GM23338 (cell line): ENCODE measurements around the gene EIF2B5. TPM values are rescaled to one million over a fixed set of nuclear protein-coding genes. Genes with fewer than 3 reads are reported as not detected.

Experiments
- ATAC-seq: fragments of 200-7000 bp; cut with Tn5 transposase; 3 replicates; pipeline ENCODE4 v1.9.1; 2020
- DNase-seq: peaks from one replicate; pipeline ENCODE4 v3.0.0-alpha.2; 2015; ENCODE audit warnings: low spot score
- H2AFZ ChIP-seq: fragments of 200-600 bp; sonication (generic); 2 replicates; pipeline ENCODE4 v1.8.0; 2016; ENCODE audit warnings: antibody characterized with exemption, mild to moderate bottlenecking, moderate library complexity
- H3F3A ChIP-seq: fragments of 200-600 bp; sonication (generic); replicated peaks from 2 replicates; pipeline ENCODE4 v1.8.0; 2017; ENCODE audit warnings: antibody characterized with exemption, mixed run types, low read depth
- H3K27ac ChIP-seq: fragments of 200-600 bp; sonication (generic); 2 replicates; pipeline ENCODE4 v1.6.1; 2016; ENCODE audit warnings: low read depth
- H3K27me3 ChIP-seq: fragments of 200-600 bp; sonication (generic); 2 replicates; pipeline ENCODE4 v1.8.0; 2016; ENCODE audit warnings: mild to moderate bottlenecking, mixed run types, moderate library complexity; ENCODE audit not compliant: insufficient read depth
- H3K36me3 ChIP-seq: fragments of 200-600 bp; sonication (generic); 2 replicates; pipeline ENCODE4 v1.8.0; 2016; ENCODE audit warnings: mild to moderate bottlenecking; ENCODE audit not compliant: insufficient read depth
- H3K4me1 ChIP-seq: fragments of 200-600 bp; sonication (generic); 2 replicates; pipeline ENCODE4 v1.8.0; 2016; ENCODE audit warnings: mild to moderate bottlenecking, moderate library complexity; ENCODE audit not compliant: insufficient read depth
- H3K4me2 ChIP-seq: fragments of 200-600 bp; sonication (generic); 2 replicates; pipeline ENCODE4 v1.7.1; 2017; ENCODE audit warnings: mixed run types
- H3K4me3 ChIP-seq: fragments of 200-600 bp; sonication (generic); 2 replicates; pipeline ENCODE4 v1.6.1; 2016; ENCODE audit warnings: mixed run types
- H3K79me2 ChIP-seq: fragments of 200-600 bp; sonication (generic); replicated peaks from 2 replicates; pipeline ENCODE4 v1.8.0; 2017; ENCODE audit warnings: mild to moderate bottlenecking; ENCODE audit not compliant: insufficient read depth
- H3K9me2 ChIP-seq: fragments of 200-600 bp; sonication (generic); 2 replicates; pipeline ENCODE4 v1.8.0; 2017; ENCODE audit not compliant: insufficient read depth
- H4K20me1 ChIP-seq: fragments of 200-600 bp; sonication (generic); replicated peaks from 2 replicates; pipeline ENCODE4 v1.8.0; 2017; ENCODE audit warnings: mild to moderate bottlenecking; ENCODE audit not compliant: insufficient read depth
- H3K27ac Mint-ChIP-seq: 2 replicates; pipeline ENCODE4 v1.8.0; 2020; ENCODE audit warnings: inconsistent platforms, mild to moderate bottlenecking, moderate library complexity, mixed read lengths
- H3K27me3 Mint-ChIP-seq: 3 replicates; pipeline ENCODE4 v1.8.0; 2022; ENCODE audit warnings: low read depth, mild to moderate bottlenecking, moderate library complexity, mixed read lengths, inconsistent platforms; ENCODE audit not compliant: insufficient read depth, poor library complexity
- H3K36me3 Mint-ChIP-seq: 3 replicates; pipeline ENCODE4 v1.8.0; 2021; ENCODE audit warnings: low read depth, mild to moderate bottlenecking, inconsistent platforms, moderate library complexity, mixed read lengths
- H3K4me1 Mint-ChIP-seq: 3 replicates; pipeline ENCODE4 v1.8.0; 2020; ENCODE audit warnings: mild to moderate bottlenecking, inconsistent platforms, mixed read lengths
- H3K4me3 Mint-ChIP-seq: 3 replicates; pipeline ENCODE4 v1.8.0; 2021; ENCODE audit warnings: moderate library complexity, mild to moderate bottlenecking, inconsistent platforms, mixed read lengths
- H3K9me3 Mint-ChIP-seq: 3 replicates; pipeline ENCODE4 v1.8.0; 2020; ENCODE audit warnings: moderate library complexity, mild to moderate bottlenecking, inconsistent platforms, mixed read lengths
- CREB1 ChIP-seq: fragments of 250-450 bp; sonication (Bioruptor Pico); IDR thresholded peaks from 2 replicates; pipeline ENCODE4 v1.5.0; 2020; ENCODE audit warnings: low read depth, mild to moderate bottlenecking, moderate library complexity
- CTCF ChIP-seq, 2 experiments: fragments of 200-600 bp in 1 of 2; sonication (generic) in 1 of 2; conservative IDR thresholded peaks; 2 replicates each; pipeline versions ENCODE4 v1.5.1 to v1.6.1; 2016 to 2017; ENCODE audit warnings: antibody characterized with exemption in 2 of 2, low read depth in 2 of 2, mild to moderate bottlenecking in 2 of 2, moderate library complexity in 1 of 2
- EZH2 ChIP-seq: fragments of 200-600 bp; sonication (generic); IDR thresholded peaks from one replicate; pipeline ENCODE4 v1.8.0; 2017; ENCODE audit warnings: antibody characterized with exemption, mild to moderate bottlenecking, low read depth; ENCODE audit not compliant: unreplicated experiment
- EZH2phosphoT487 ChIP-seq: fragments of 200-600 bp; sonication (generic); IDR thresholded peaks from one replicate; pipeline ENCODE4 v1.8.1; 2018; ENCODE audit warnings: antibody characterized with exemption; ENCODE audit not compliant: unreplicated experiment
- JUNB ChIP-seq: IDR thresholded peaks from one replicate; pipeline ENCODE4 v1.6.1; 2016; ENCODE audit warnings: antibody characterized with exemption; ENCODE audit not compliant: unreplicated experiment
- NANOG ChIP-seq: IDR thresholded peaks from 2 replicates; pipeline ENCODE4 v1.6.1; 2016; ENCODE audit warnings: antibody characterized with exemption, borderline replicate concordance
- POLR2AphosphoS5 ChIP-seq: IDR thresholded peaks from 2 replicates; pipeline ENCODE4 v1.6.1; 2016; ENCODE audit warnings: antibody characterized with exemption, low read depth
- REST ChIP-seq: IDR thresholded peaks from one replicate; pipeline ENCODE4 v1.6.1; 2018; ENCODE audit warnings: antibody characterized with exemption; ENCODE audit not compliant: unreplicated experiment
- STAT1 ChIP-seq: IDR thresholded peaks from one replicate; pipeline ENCODE4 v1.6.1; 2016; ENCODE audit warnings: antibody characterized with exemption; ENCODE audit not compliant: unreplicated experiment
- ZNF331 ChIP-seq: fragments of 250-450 bp; sonication (Bioruptor Pico); IDR thresholded peaks from 2 replicates; pipeline ENCODE4 v1.5.0; 2020; ENCODE audit warnings: low read depth, mild to moderate bottlenecking, moderate library complexity
- polyA plus RNA-seq: library from polyadenylated mRNA; unstranded; fragments of >200 nt; fragmentation: Nextera tagmentation; extraction: Ambion mirVana; gene quantifications from 2 replicates; pipeline ENCODE4 v1.2.1, GENCODE V29; 2016
- total RNA-seq: library from RNA; depleted of rRNA; stranded (reverse); fragments of >200 nt; shearing (Covaris generic); gene quantifications from 2 replicates; pipeline ENCODE4 v1.2.3, GENCODE V29; 2014

EIF2B5 gene
- total and polyA plus RNA-seq, 2 experiments from 2014 or later: 26.4 to 43.3 TPM

GRCh38 chr3:184097556-184097955 is 37.6 kb upstream of the EIF2B5 start:
- Mint-ChIP-seq H3K27ac (no peak overlapping the region), H3K4me1 (no peaks in the 10 kb centered on the region), H3K36me3 (no peaks in the 10 kb centered on the region), H3K9me3 (peaks cover 5% of the 10 kb centered on the region), H3K4me3 (no peak overlapping the region), H3K27me3 (peaks cover 5% of the 10 kb centered on the region)
- ATAC-seq: no peak
- Histone ChIP-seq H3K4me1 (no peaks in the 10 kb centered on the region), H3K79me2 (no peaks in the 10 kb centered on the region), H3K36me3 (no peaks in the 10 kb centered on the region), H3K4me3 (no peak overlapping the region), H3K4me2 (no peak overlapping the region), H3K27me3 (no peaks in the 10 kb centered on the region), H3K9me2 (no peaks in the 10 kb centered on the region), H2AFZ (no peak overlapping the region), H3F3A (no peaks in the 10 kb centered on the region), H3K27ac (no peak overlapping the region), H4K20me1 (no peaks in the 10 kb centered on the region)
- DNase-seq: no peak
- no peak for TF ChIP-seq EZH2
- TF ChIP-seq CREB1 (CRISPR knock-in tag): no peak
- TF ChIP-seq REST: no peak
- TF ChIP-seq ZNF331 (CRISPR knock-in tag): no peak
- no peak for TF ChIP-seq CTCF (conservative IDR thresholded peaks at IDR 0.05; ENCODE audit: low read depth in 2 of 2)

- H3K27me3 Mint-ChIP-seq: peaks cover 5% of the 10 kb centered on the region
- H3K27ac Mint-ChIP-seq: no peak overlapping the region
- no peaks in the 10 kb centered on the region for H3K9me3 Mint-ChIP-seq
- no peaks in the 10 kb centered on the region for H3K4me1 Mint-ChIP-seq
- Histone ChIP-seq H3K4me1 (no peaks in the 10 kb centered on the region), H4K20me1 (no peaks in the 10 kb centered on the region), H3K79me2 (no peaks in the 10 kb centered on the region), H3K4me2 (no peak overlapping the region), H3K4me3 (no peak overlapping the region), H3F3A (no peaks in the 10 kb centered on the region), H3K27me3 (no peaks in the 10 kb centered on the region), H3K36me3 (no peaks in the 10 kb centered on the region), H3K27ac (no peak overlapping the region), H3K9me2 (no peaks in the 10 kb centered on the region), H2AFZ (peak overlapping the region; percentile 69; the same call in 1 of the 2 replicates)
- ATAC-seq (no peak), DNase-seq (no peak)
- no peaks in the 10 kb centered on the region for H3K36me3 Mint-ChIP-seq
- H3K4me3 Mint-ChIP-seq: no peak overlapping the region
- TF ChIP-seq POLR2AphosphoS5 (no peak), EZH2phosphoT487 (no peak), STAT1 (no peak), ZNF331 (CRISPR knock-in tag) (no peak), JUNB (no peak), EZH2 (no peak), NANOG (no peak)
Measured at GRCh38 chr3:184099806-184100686, 35.1 kb upstream of the EIF2B5 start.
